Smooth muscle cell of the brain vasculature (primary cell): ENCODE results near the gene PRKAG2.
"Not testable (repeated sequence)": the region's sequence is repeated elsewhere in the genome, so short reads cannot be mapped to it uniquely, and the experiment has no call there.

Experiments used
- DNase-seq: peaks from one replicate; pipeline ENCODE4 v3.0.0-alpha.2; 2012; ENCODE audit warnings: low read depth, low spot score

The PRKAG2 gene

GRCh38 chr7:151884312-151885201 is 7.6 kb upstream of the PRKAG2 start:
- no peak for DNase-seq

GRCh38 chr7:151883857-151884256 is 6.9 kb upstream of the PRKAG2 start:
- no peak for DNase-seq

DNA sequence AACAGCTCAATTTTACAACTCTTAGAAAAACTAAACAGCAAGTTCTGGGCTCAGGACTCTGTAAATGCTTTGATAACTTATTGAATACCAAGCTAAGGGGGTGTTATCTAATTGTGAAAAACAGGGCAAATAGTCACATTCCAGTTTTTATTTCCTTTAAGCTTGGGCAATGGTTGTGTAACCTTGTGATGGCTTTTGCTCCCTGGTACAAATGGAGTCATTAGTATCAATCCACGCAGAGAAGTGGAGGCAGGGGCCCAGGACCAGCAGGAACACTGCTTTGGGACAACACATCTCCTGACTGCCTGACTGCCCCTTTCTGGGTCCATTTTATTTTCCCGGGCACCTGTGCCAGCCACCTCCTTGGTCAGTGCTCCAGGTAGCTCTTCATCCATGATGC is 5.8 kb upstream of the PRKAG2 start:
- DNase-seq = no peak

DNA sequence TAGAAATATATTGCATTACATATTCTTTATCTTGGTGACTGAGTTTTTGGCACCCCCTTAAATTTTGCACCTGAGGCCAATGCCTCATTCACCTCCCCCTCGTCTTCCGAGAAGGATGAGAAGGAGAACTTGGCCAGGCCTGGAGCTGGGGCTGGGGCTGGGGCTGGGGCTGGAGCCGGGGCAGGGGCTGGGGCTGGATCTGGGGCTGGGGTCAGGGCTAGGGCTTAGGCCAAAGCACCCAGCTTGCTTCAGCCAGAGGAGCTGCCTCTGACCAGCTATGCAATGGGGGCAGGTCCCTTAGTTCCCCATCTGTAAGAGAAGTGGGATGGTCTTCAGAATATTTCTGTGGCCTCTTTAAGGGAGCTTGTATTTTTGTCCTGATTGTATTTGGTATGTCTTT is 3.8 kb upstream of the PRKAG2 start:
- no peak for DNase-seq

DNA sequence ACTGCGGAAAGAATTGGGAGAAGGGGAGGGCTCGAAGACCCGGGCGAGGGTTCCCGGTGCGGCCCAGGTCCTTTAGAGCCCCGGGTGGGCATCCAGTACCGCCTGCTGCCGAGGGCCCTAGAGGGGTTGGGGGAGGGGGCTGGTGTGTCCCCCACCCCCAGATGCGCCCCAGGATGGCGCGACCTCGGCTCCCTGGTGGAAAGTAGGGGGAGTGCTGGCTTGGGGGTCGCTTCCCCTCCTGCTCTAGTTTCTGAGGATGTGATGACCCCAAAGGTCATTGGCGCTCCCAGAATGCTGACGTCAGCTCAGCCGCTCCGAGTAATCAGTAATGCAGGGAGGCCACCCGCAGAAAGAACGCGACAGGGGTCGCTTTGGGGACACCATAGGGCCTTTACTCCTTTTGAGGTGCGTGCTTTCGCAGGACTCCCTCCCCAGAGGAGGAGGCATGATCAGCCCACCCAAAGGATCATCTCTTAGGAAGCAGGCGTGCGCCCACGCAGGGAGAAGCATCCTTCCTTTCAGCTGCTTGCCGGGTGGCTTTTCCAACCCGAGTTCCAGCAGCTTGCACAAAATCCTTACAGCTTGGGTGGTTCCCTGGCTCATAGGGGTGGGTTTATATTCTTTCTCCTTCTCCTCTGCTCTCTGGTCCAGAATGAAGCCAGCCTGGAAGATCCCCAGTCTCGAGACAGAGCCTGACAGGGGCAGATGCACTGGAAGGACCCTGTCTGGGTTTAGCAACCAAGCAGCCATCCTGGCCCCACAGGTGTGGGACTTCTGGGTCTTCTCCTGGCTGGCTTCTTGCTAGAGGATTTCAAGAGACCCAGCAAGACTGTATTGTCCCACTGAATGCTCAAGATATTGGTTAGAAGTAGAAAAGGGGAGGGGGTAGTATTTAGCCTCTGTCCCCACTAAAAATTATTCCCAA is 1.3 kb upstream of the PRKAG2 start:
- no peak for DNase-seq

DNA sequence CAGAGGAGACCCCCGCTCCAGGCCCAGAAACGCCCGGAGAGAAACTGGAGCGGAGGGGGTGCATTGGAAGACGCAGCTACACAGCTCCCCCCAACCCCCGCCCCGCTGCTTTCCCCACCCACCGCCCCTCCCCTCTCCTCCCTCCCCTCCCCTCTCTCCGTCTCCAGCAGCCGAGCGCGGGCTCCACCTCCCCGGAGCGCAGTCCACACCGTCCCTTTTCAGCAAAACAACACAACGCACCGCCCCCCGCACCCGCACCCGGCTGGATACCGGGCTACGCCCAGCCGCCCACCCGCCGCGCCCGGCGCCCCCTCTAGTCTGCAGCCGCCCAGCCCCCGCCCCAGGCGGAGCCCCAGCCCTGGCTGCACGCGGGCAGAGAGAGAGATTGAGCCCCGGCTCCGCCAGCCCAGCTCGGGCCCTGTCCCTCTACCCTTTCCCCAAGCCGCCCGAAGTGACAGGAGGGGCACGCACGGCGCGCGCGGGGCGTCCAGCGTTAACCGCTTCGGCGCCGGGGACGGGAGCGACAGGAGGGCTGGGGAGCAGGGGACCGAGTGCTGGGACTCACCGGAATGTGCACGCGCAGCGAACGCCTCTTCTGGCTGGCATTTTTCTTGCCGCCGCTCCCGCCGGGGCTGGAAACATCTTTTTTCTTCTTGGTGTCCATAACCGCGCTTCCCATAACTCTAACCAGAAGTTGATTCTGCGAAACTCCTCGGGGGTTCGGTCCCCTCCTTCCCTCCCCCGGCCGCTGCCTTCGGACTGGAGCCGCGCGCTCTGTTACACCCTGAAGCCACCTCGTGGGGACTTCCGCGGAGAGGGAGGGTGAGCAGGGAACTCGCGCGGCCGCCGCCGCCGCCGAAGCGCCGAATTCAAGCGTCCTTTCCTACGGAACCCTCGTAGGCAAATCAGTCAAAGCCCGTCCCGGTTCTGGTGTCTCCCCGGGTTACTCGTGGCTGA is 695 bp downstream of the PRKAG2 start:
- no peak for DNase-seq

DNA sequence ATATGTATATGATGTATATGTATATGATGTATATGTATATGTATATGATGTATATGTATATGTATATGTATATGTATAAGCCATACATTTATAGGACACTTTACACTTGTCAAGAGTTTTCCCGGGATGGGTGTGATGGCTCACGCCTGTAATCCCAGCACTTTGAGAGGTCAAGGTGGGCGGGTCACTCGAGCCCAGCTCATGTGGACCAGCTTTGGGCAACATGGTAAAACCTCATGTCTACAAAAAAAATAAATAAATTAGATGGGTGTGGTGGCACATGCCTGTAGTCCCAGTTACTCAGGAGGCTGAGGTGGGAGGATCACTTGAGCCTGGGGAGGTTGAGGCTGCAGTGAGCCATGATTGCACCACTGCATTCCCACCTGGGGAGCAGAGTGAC is 2.4 kb downstream of the PRKAG2 start:
- DNase-seq = not testable (repeated sequence)

GRCh38 chr7:151873402-151873965 is 3.4 kb downstream of the PRKAG2 start:
- DNase-seq = no peak

DNA sequence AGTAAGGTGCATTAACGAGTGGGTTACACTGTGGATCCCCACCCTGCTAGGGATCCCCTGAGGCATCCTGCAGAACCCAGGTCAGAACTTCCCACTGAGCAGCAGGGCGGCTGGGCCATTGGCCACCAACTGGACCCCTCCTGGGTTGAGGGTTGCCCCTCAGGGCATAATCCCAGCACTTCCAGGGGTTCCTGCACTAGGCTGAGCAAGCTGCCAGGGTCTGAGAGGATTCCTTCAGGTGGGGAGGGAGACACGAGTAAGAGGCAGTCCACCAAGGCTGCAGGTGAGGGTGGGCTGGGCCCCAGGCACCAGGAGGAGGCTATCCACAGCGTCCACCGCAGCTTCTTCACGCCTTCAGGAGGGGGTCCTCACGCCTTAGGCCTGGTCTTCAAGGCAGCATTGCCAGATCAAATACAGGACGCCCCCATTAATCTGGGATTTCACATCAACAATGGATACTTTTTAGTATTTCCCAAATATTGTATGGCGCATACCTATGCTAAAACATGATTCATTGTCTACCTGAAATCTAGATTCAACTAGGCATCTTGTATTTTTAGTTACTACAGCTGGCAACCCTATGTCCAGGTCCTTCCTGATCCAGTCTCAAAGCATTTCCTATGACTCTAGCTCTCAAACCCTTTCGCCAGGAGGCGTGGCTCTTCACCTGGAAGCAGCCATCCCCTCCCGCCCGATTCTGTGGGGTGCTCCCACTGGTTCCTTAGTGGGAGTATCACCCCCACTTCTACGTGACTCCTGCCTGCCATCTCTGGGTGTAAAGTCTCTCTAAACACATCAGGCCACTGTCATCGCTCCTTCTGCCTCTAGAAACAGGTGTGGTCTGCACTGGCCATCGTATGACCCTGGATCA is 4.1 kb downstream of the PRKAG2 start:
- DNase-seq = no peak

GRCh38 chr7:151871904-151872303 is 5.0 kb downstream of the PRKAG2 start:
- DNase-seq = no peak

DNA sequence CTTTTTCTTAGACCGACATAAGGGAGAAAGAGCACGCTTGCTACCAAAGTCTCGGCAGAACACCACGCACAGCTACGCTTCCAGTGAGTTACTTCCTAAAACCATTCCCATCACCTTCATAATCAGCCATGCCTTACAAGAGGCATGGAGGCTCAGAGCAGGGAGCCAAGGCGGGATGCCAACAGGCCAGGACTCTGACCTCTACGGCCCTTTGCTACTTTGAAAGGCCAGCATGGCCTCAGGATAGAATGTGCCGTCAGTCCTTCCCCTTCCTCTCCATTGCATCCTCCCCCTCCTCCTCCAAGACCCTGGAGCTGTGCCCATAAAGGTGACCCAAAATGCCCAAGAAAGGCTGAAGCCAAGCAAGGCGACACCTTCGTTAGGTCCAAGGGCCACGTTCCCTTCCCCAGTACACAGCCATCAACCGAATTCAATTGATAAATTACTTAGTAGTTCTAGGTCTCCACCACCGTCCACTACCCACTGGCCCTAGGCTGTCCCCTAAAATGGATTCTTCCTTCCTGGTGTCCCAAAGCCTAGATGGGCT is 5.7 kb downstream of the PRKAG2 start:
- DNase-seq = no peak

DNA sequence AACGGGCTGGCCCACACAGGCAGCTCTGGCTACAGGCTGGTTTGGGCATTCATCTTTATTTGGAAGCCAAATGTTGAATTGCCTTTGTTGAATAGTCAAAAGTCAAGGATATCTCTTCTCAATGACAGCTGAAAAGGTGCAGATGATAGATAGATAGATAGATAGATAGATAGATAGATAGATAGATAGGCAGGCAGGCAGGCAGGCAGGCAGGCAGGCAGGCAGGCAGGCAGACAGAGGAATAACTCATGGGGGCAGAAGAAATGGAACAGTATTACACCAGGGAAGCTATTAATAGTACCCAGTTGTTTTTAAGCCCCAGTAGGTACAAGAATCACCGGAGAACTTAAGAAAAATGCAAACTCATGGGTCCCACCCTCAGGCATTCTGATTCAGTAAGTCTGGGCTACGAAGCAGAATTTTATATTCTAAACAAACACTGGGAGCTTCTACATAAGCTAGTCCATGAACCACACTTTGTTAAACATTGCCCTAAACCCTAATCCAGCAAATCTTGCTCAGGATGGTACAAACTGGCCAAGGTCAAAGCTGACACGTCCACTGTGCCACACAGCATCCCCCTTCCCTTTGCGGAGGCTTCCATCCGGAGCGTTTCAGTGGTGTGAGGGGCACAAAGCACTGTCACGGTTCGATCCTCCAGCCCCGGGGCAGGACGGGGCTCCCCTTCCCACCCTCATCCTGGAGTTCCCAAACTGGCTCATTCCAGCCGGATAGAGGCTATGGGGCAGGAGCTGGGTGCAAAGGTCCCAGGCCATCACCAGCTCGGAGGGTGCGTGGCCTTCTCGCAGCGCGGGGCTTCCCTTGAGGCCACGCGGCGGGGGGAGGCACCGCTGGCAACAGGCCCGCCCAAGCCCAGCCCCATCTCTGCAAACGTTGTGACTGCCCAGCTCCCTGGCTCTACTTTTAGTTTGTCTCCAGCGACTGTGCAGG is 6.7 kb downstream of the PRKAG2 start:
- no peak for DNase-seq

DNA sequence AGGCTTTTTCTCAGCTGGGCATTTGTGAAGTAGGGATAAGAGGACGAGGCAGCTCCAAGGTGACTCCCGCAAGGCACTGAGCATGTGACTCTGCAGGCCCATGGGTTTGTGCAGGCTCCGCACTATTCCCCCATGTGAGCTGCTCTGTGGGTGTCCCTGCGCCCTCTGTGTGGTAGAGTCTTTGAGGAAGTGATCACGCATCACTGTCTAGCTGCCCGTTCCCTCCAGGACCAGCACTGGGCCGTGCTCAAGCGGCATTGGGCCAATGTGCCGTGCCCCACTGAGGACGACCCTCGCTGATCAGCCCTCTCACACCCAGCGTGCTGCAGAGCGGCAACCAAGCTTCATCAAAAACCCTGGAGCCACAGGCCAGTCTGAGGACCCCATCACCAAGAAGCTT is 7.5 kb downstream of the PRKAG2 start:
- no peak for DNase-seq

DNA sequence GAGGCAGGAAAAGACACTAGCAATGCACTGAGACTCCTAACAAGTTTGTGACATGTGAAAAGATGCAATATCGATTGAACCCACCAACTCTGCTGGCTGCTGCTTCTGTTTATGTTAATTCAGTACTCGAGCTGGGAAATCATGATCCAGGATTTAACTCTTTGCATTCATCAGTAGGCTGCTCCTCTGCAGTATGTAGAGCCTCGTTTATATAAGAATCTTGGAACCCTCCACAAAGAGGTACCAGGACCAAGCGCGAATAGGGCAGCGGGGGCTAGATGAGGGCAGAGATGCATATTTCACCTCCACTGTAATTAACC is 7.8 kb downstream of the PRKAG2 start:
- DNase-seq = no peak

GRCh38 chr7:151868396-151869108 is 8.4 kb downstream of the PRKAG2 start:
- DNase-seq = no peak

DNA sequence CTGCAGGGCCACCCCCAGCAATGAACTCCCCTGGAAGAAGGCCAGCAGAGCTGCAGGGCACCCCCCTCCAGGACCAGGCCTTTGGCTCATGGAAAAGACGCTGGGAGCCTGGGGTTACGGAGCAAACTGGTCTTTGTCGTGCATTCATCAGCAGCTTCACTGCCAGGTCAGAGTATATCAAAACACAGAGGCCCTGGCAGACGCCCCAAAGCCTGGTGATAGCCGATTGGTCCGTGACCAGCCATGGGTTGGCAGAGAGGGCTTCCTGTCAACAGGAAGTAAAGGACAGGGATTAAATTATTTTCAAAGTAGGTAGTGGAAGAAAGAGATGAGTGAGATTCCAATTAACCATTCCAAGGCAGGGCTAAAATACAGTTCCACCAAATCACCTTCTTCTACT is 9.0 kb downstream of the PRKAG2 start:
- DNase-seq = no peak

GRCh38 chr7:151866761-151867655 is 9.9 kb downstream of the PRKAG2 start:
- no peak for DNase-seq
